ENCODE results near the gene TRAF2.

DNA sequence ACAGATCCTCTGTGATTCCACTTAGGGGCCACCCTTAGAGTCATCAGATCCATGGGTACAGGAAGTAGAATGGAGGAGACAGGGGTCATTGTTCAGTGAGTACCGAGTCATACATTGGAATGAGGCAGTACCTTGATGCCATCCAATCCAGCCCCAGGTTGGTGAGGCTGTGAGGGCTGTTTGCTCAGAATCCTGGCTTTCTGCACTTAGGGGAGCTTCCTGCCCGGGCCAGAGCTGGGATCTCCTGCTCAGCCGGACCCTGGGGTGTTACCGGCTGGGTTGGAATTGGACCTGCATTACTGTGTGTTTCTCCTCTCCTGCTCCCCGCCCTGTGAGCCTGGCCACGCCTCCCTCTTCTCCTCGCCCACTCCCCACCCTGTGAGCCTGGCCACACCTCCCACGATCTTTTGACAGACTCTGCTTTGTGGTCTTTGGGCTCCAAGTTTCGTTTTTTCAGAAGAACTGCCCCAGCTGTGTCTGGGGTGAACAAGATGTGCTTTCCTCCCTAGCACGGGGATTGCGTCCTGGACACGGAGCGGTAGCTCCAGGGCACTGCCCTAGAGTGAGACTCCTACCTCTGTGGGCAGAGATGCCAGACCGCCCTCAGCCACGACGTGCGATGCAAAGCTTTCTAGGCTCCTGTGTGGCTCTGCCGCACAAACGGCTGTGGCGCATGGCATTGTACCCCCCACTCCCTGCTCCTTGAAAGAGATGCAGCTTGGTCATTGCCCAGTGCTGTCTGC is 15.4 kb downstream of the TRAF2 start:
- TF ChIP-seq, protein P1, sequence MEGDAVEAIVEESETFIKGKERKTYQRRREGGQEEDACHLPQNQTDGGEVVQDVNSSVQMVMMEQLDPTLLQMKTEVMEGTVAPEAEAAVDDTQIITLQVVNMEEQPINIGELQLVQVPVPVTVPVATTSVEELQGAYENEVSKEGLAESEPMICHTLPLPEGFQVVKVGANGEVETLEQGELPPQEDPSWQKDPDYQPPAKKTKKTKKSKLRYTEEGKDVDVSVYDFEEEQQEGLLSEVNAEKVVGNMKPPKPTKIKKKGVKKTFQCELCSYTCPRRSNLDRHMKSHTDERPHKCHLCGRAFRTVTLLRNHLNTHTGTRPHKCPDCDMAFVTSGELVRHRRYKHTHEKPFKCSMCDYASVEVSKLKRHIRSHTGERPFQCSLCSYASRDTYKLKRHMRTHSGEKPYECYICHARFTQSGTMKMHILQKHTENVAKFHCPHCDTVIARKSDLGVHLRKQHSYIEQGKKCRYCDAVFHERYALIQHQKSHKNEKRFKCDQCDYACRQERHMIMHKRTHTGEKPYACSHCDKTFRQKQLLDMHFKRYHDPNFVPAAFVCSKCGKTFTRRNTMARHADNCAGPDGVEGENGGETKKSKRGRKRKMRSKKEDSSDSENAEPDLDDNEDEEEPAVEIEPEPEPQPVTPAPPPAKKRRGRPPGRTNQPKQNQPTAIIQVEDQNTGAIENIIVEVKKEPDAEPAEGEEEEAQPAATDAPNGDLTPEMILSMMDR (IDR thresholded peaks at IDR 0.05), result no peak
- TF ChIP-seq EP300 (IDR thresholded peaks at IDR 0.05) (no peak), POLR2AphosphoS5 (IDR thresholded peaks at IDR 0.05) (peak in 1 of 3 donors; percentile 21)

All from stomach (tissue), 4 donors.